ENCODE measurements around the gene RFX6.

Gene RFX6

GRCh38 chr6:116932496-116932895 lies 55.5 kb downstream of the RFX6 start:
- H3K27ac ChIP-seq (ENCODE audit: low read depth in 2 of 2, low read length in 2 of 2) = no peak overlapping the region
- H3K9ac ChIP-seq (ENCODE audit: low read depth in 1 of 2, low read length in 2 of 2) = no peak overlapping the region
- no peak overlapping the region for H3K4me3 ChIP-seq (ENCODE audit: low read length in 2 of 2)
- no peaks in the 10 kb centered on the region for H3K36me3 ChIP-seq (ENCODE audit: control insufficient read depth in 2 of 2, insufficient read depth in 2 of 2, low read length in 2 of 2)
- H3K9me3 ChIP-seq (ENCODE audit: control insufficient read depth in 2 of 2, low read length in 2 of 2) = no peaks in the 10 kb centered on the region
- H3K27me3 ChIP-seq (ENCODE audit: control insufficient read depth in 2 of 2, insufficient read depth in 2 of 2, low read length in 2 of 2) = no peaks in the 10 kb centered on the region
- H3K4me1 ChIP-seq (ENCODE audit: control insufficient read depth in 2 of 2, insufficient read depth in 2 of 2, low read length in 2 of 2) = no peaks in the 10 kb centered on the region

- no peaks in the 10 kb centered on the region for H3K4me1 ChIP-seq (ENCODE audit: control insufficient read depth in 2 of 2, insufficient read depth in 2 of 2, low read length in 2 of 2)
- H3K36me3 ChIP-seq (ENCODE audit: control insufficient read depth in 2 of 2, insufficient read depth in 2 of 2, low read length in 2 of 2) = no peaks in the 10 kb centered on the region
- no peak overlapping the region for H3K27ac ChIP-seq (ENCODE audit: low read depth in 2 of 2, low read length in 2 of 2)
- no peaks in the 10 kb centered on the region for H3K27me3 ChIP-seq (ENCODE audit: control insufficient read depth in 2 of 2, insufficient read depth in 2 of 2, low read length in 2 of 2)
- no peak overlapping the region for H3K9ac ChIP-seq (ENCODE audit: low read depth in 1 of 2, low read length in 2 of 2)
- H3K4me3 ChIP-seq (ENCODE audit: low read length in 2 of 2) = no peak overlapping the region
- no peaks in the 10 kb centered on the region for H3K9me3 ChIP-seq (ENCODE audit: control insufficient read depth in 2 of 2, low read length in 2 of 2)
Measured at GRCh38 chr6:116933485-116933884, 56.4 kb downstream of the RFX6 start.

- Histone ChIP-seq H3K9ac (ENCODE audit: low read depth in 1 of 2, low read length in 2 of 2) (no peak overlapping the region), H3K27me3 (ENCODE audit: control insufficient read depth in 2 of 2, insufficient read depth in 2 of 2, low read length in 2 of 2) (no peaks in the 10 kb centered on the region), H3K27ac (ENCODE audit: low read depth in 2 of 2, low read length in 2 of 2) (no peak overlapping the region), H3K4me1 (ENCODE audit: control insufficient read depth in 2 of 2, insufficient read depth in 2 of 2, low read length in 2 of 2) (peaks cover 0 to 3% of the 10 kb centered on the region in 2 donors), H3K36me3 (ENCODE audit: control insufficient read depth in 2 of 2, insufficient read depth in 2 of 2, low read length in 2 of 2) (no peaks in the 10 kb centered on the region), H3K4me3 (ENCODE audit: low read length in 2 of 2) (no peak overlapping the region), H3K9me3 (ENCODE audit: control insufficient read depth in 2 of 2, low read length in 2 of 2) (no peaks in the 10 kb centered on the region)
Measured at GRCh38 chr6:116938305-116938704, 61.3 kb downstream of the RFX6 start.

GRCh38 chr6:116941727-116942126 lies 64.7 kb downstream of the RFX6 start:
- no peak overlapping the region for H3K27ac ChIP-seq (ENCODE audit: low read depth in 2 of 2, low read length in 2 of 2)
- H3K36me3 ChIP-seq (ENCODE audit: control insufficient read depth in 2 of 2, insufficient read depth in 2 of 2, low read length in 2 of 2) = no peaks in the 10 kb centered on the region
- no peak overlapping the region for H3K4me3 ChIP-seq (ENCODE audit: low read length in 2 of 2)
- H3K9ac ChIP-seq (ENCODE audit: low read depth in 1 of 2, low read length in 2 of 2) = no peak overlapping the region
- H3K4me1 ChIP-seq (ENCODE audit: control insufficient read depth in 2 of 2, insufficient read depth in 2 of 2, low read length in 2 of 2) = peaks cover 3 to 5% of the 10 kb centered on the region in 2 donors
- no peaks in the 10 kb centered on the region for H3K9me3 ChIP-seq (ENCODE audit: control insufficient read depth in 2 of 2, low read length in 2 of 2)
- no peaks in the 10 kb centered on the region for H3K27me3 ChIP-seq (ENCODE audit: control insufficient read depth in 2 of 2, insufficient read depth in 2 of 2, low read length in 2 of 2)

- Histone ChIP-seq H3K27me3 (ENCODE audit: control insufficient read depth in 2 of 2, insufficient read depth in 2 of 2, low read length in 2 of 2) (no peaks in the 10 kb centered on the region), H3K9me3 (ENCODE audit: control insufficient read depth in 2 of 2, low read length in 2 of 2) (no peaks in the 10 kb centered on the region), H3K36me3 (ENCODE audit: control insufficient read depth in 2 of 2, insufficient read depth in 2 of 2, low read length in 2 of 2) (no peaks in the 10 kb centered on the region), H3K9ac (ENCODE audit: low read depth in 1 of 2, low read length in 2 of 2) (no peak overlapping the region), H3K4me1 (ENCODE audit: control insufficient read depth in 2 of 2, insufficient read depth in 2 of 2, low read length in 2 of 2) (peaks cover 3 to 23% of the 10 kb centered on the region in 2 donors), H3K4me3 (ENCODE audit: low read length in 2 of 2) (no peak overlapping the region), H3K27ac (ENCODE audit: low read depth in 2 of 2, low read length in 2 of 2) (no peak overlapping the region)
Measured at GRCh38 chr6:116945809-116946208, 68.8 kb downstream of the RFX6 start.

- no peak overlapping the region for H3K9ac ChIP-seq (ENCODE audit: low read depth in 1 of 2, low read length in 2 of 2)
- H3K9me3 ChIP-seq (ENCODE audit: control insufficient read depth in 2 of 2, low read length in 2 of 2) = no peaks in the 10 kb centered on the region
- no peaks in the 10 kb centered on the region for H3K36me3 ChIP-seq (ENCODE audit: control insufficient read depth in 2 of 2, insufficient read depth in 2 of 2, low read length in 2 of 2)
Measured at GRCh38 chr6:116948533-116949304, 71.7 kb downstream of the RFX6 start.

GRCh38 chr6:116949964-116950363 lies 72.9 kb downstream of the RFX6 start:
- H3K9me3 ChIP-seq (ENCODE audit: control insufficient read depth in 2 of 2, low read length in 2 of 2) = no peaks in the 10 kb centered on the region
- peaks cover 3 to 20% of the 10 kb centered on the region in 2 donors for H3K4me1 ChIP-seq (ENCODE audit: control insufficient read depth in 2 of 2, insufficient read depth in 2 of 2, low read length in 2 of 2)
- H3K27ac ChIP-seq (ENCODE audit: low read depth in 2 of 2, low read length in 2 of 2) = no peak overlapping the region

More at GRCh38 chr6:116948533-116949304, 71.7 kb downstream of the RFX6 start:
- Histone ChIP-seq H3K4me3 (ENCODE audit: low read length in 2 of 2) (no peak overlapping the region), H3K27me3 (ENCODE audit: control insufficient read depth in 2 of 2, insufficient read depth in 2 of 2, low read length in 2 of 2) (no peaks in the 10 kb centered on the region), H3K4me1 (ENCODE audit: control insufficient read depth in 2 of 2, insufficient read depth in 2 of 2, low read length in 2 of 2) (peaks cover 3 to 20% of the 10 kb centered on the region in 2 donors), H3K27ac (ENCODE audit: low read depth in 2 of 2, low read length in 2 of 2) (no peak overlapping the region)

GRCh38 chr6:116954335-116954734 lies 77.3 kb downstream of the RFX6 start:
- Histone ChIP-seq H3K36me3 (ENCODE audit: control insufficient read depth in 2 of 2, insufficient read depth in 2 of 2, low read length in 2 of 2) (no peaks in the 10 kb centered on the region), H3K9me3 (ENCODE audit: control insufficient read depth in 2 of 2, low read length in 2 of 2) (no peaks in the 10 kb centered on the region), H3K4me3 (ENCODE audit: low read length in 2 of 2) (no peak overlapping the region), H3K27me3 (ENCODE audit: control insufficient read depth in 2 of 2, insufficient read depth in 2 of 2, low read length in 2 of 2) (no peaks in the 10 kb centered on the region), H3K4me1 (ENCODE audit: control insufficient read depth in 2 of 2, insufficient read depth in 2 of 2, low read length in 2 of 2) (no peaks in the 10 kb centered on the region), H3K27ac (ENCODE audit: low read depth in 2 of 2, low read length in 2 of 2) (no peak overlapping the region), H3K9ac (ENCODE audit: low read depth in 1 of 2, low read length in 2 of 2) (no peak overlapping the region)

More at GRCh38 chr6:116949964-116950363, 72.9 kb downstream of the RFX6 start:
- Histone ChIP-seq H3K9ac (ENCODE audit: low read depth in 1 of 2, low read length in 2 of 2) (no peak overlapping the region), H3K36me3 (ENCODE audit: control insufficient read depth in 2 of 2, insufficient read depth in 2 of 2, low read length in 2 of 2) (no peaks in the 10 kb centered on the region), H3K27me3 (ENCODE audit: control insufficient read depth in 2 of 2, insufficient read depth in 2 of 2, low read length in 2 of 2) (no peaks in the 10 kb centered on the region), H3K4me3 (ENCODE audit: low read length in 2 of 2) (no peak overlapping the region)

- Histone ChIP-seq H3K27me3 (ENCODE audit: control insufficient read depth in 2 of 2, insufficient read depth in 2 of 2, low read length in 2 of 2) (no peaks in the 10 kb centered on the region), H3K4me3 (ENCODE audit: low read length in 2 of 2) (no peak overlapping the region), H3K27ac (ENCODE audit: low read depth in 2 of 2, low read length in 2 of 2) (no peak overlapping the region), H3K9ac (ENCODE audit: low read depth in 1 of 2, low read length in 2 of 2) (no peak overlapping the region), H3K36me3 (ENCODE audit: control insufficient read depth in 2 of 2, insufficient read depth in 2 of 2, low read length in 2 of 2) (no peaks in the 10 kb centered on the region), H3K4me1 (ENCODE audit: control insufficient read depth in 2 of 2, insufficient read depth in 2 of 2, low read length in 2 of 2) (no peaks in the 10 kb centered on the region), H3K9me3 (ENCODE audit: control insufficient read depth in 2 of 2, low read length in 2 of 2) (no peaks in the 10 kb centered on the region)
Measured at GRCh38 chr6:116954938-116955337, 77.9 kb downstream of the RFX6 start.

GRCh38 chr6:116955773-116956172 lies 78.7 kb downstream of the RFX6 start:
- no peaks in the 10 kb centered on the region for H3K36me3 ChIP-seq (ENCODE audit: control insufficient read depth in 2 of 2, insufficient read depth in 2 of 2, low read length in 2 of 2)
- H3K4me3 ChIP-seq (ENCODE audit: low read length in 2 of 2) = no peak overlapping the region
- no peaks in the 10 kb centered on the region for H3K27me3 ChIP-seq (ENCODE audit: control insufficient read depth in 2 of 2, insufficient read depth in 2 of 2, low read length in 2 of 2)
- no peak overlapping the region for H3K9ac ChIP-seq (ENCODE audit: low read depth in 1 of 2, low read length in 2 of 2)
- no peak overlapping the region for H3K27ac ChIP-seq (ENCODE audit: low read depth in 2 of 2, low read length in 2 of 2)
- no peaks in the 10 kb centered on the region for H3K9me3 ChIP-seq (ENCODE audit: control insufficient read depth in 2 of 2, low read length in 2 of 2)
- no peaks in the 10 kb centered on the region for H3K4me1 ChIP-seq (ENCODE audit: control insufficient read depth in 2 of 2, insufficient read depth in 2 of 2, low read length in 2 of 2)

All from mucosa of rectum (tissue), 2 donors.